ENCODE data around the gene CFAP46.
"Not testable (repeated sequence)": the region's sequence is repeated elsewhere in the genome, so short reads cannot be mapped to it uniquely, and the experiment has no call there.

CFAP46 gene

DNA sequence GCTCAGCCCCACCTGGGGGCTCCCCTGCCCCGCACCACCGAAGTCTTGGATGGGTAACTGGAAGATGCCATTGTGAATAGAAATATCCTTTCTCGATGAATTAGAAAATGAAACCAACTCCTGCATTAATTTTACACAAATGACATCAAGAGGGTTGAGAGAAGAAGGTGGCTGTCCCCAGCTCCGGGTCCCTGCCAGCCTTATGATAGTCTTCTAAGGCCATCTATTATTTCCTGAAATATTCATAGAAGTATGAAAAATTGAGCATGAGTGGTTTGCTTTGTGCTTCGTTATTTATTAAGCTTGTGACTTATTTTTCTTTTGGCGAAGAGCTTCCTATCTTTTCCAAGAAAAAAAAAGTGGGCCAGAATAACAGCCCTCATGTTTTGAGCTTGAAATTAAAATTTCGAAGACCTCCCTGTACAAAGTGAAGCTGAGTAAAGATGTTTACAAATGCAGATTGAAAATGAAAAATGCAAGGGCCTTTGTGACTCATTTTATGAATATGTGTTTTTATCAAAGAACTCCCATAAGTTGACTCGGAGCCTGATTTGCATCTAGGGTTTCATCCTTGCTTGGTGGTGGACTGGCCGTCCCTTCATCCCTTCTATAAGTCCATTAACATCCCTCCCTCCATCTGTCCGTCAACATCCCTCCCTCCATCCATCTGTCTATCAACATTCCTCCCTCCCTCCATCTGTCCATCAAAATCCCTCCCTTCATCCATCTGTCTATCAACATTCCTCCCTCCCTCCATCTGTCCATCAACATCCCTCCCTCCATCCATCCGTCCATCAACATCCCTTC lies 20.5 kb upstream of the CFAP46 start:
- no peak for DNase-seq

DNA sequence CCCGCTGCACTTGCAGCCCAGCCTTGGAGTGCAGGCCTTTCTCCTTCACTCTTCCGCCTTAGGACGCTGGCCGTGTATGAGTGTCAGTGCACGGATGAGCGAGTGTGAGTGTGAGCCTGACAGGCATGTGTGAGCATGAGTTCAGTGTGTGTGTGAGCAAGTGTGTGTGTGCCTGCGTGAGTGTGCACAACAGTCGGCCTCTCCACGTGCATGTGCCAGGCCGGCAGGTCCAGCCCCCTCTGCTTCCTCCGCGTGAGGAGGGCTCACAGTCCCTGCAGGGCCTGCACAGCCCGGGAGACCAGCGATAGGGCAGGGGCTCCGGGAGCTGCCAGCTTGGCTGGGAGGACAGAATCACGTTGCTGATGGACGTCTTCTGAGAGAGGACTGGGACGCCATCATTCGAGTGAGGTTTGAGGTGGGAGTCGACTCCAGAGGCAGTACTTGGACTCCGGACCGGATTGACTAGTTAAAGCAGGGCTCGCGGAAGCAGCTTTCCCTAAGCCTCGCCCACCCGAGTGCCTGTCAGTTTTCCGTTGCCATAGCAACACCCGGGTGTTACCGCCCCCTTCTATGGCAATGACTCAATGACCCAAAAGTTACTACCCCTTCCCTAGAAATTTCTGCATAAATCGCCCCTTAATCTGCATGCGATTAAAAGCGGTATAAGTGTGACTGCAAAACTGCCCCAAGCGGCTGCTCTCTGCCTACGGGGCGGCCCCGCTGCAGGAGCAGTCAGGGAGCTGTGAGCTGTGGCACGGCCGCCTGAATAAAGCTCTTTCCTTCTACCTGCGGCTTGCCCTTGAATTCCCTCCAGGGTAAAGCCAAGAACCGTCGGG lies 19.6 kb upstream of the CFAP46 start:
- DNase-seq: no peak

DNA sequence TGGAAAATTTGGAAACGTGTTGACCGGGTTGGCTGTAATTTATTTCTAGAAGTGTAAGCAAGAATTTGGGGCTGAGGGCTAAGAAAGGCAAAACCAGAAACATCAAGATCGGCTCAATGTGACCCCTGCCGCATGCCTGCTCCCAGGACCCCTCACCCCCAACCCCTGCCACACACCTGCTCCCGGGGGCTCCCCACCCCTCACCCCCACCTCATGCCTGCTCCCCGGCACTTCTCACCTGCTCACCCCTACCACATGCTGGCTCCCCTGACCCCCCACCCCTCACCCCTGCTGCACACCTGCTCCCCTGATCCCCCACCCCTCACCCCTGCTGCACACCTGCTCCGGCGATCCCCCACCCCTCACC lies 19.0 kb upstream of the CFAP46 start:
- DNase-seq: no peak

DNA sequence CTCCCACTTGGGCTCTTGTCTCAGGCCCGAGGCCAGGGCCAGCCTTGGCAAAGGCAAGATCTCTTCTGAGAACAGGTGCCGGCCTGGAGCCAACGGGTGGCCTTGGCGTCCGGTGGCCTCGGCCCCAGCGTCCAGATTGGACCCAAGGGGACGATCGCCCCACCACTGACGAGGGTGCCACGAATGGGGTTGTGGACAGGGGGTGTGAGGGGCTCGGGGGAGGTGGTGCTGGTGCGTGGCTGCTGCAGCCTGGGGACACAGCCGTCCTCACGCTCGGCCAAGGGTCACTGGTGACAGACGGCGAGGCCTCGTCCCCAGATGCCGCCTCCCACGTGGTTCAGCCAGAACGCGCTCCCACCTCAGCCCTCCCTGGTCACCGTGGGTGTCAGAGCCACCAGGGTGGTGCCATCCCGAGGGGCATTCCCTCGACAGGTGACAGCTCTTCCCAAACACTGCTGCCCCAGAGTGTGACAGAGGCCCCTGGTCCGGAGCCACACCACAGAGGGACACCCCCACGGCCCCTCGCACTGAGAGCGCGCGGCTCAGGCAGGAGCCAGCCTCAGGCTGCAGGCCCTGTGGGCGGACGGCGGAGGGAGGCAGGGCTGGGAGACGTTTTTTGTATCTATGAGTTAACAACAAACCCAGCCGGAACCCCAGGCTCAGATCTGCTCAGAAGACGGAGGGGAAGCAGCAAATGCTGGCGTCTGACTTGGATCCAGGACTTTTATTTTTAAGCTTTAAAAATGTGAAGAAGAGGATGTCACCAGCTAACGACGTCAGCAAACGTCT lies 18.5 kb upstream of the CFAP46 start:
- no peak for DNase-seq

DNA sequence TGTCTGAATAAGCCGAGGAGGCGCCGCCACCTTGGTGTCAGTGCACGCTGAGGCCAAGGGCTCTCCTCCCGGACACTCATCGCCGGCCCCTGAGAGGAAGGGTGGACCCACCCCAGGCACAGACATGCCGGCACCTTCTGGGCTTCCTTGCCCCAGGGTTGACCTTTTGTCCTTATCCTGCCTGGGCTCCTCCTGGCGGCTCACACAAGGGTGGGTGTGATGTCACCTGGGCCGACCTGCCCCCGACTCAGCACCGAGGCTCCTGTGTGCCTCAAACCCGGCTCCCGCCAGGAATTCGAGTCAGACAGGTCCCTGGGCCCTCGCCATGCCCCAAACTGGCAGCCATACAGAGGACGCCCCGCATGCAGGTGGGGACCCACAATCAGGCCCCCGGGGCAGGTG lies 17.7 kb upstream of the CFAP46 start:
- DNase-seq: no peak

DNA sequence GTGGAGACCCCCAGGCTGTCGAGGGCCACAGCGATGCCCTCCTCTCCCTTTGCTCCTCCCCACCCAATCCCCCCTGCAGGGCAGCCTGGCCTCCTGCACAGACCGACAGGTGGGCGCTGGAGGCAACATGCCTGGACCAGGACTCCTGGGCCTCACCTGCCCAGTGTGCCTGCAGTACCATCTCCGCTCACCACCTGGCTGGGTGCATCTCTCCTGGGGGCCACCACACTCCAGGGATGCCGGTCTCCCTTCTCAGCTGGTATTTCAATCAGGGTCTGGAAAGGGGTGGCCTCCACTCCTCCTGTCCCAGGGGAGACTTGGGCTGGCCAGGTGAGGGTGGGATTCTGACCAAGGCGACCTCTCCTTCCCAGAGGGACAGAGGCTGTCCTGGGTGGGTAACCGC lies 17.2 kb upstream of the CFAP46 start:
- no peak for DNase-seq

DNA sequence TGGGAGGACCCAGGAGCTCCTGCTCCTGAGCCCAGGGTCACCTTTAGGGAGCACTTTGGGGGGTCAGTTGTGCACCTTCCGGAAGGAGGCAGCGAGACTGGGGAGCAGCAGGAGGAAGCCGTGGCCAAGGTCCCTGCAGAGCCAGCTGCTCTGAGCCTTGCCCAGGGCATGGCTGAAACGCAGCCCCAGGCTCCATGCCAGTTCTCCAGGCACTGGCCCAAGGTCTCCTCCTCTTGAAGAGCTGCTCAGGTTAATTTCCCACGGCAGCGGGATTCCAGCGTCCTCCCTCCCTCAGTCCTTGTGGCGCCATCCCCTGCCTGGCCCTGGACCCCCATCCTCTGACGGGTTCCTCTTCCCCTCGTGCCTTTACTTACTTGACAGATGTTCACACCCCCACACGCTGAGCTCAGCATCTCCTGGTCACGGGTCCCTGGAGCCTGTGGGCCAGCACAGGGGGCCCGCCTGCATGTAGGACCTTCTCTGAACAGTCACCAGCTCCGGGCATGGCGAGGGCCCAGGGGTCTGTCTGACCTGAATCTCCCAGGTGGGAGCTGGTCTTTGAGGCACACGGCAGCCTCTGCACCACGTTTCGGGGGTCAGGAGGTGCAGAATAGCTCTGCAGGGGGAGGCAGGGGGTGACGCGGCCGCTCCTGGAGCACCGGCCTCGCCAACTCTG lies 16.7 kb upstream of the CFAP46 start:
- DNase-seq: no peak

DNA sequence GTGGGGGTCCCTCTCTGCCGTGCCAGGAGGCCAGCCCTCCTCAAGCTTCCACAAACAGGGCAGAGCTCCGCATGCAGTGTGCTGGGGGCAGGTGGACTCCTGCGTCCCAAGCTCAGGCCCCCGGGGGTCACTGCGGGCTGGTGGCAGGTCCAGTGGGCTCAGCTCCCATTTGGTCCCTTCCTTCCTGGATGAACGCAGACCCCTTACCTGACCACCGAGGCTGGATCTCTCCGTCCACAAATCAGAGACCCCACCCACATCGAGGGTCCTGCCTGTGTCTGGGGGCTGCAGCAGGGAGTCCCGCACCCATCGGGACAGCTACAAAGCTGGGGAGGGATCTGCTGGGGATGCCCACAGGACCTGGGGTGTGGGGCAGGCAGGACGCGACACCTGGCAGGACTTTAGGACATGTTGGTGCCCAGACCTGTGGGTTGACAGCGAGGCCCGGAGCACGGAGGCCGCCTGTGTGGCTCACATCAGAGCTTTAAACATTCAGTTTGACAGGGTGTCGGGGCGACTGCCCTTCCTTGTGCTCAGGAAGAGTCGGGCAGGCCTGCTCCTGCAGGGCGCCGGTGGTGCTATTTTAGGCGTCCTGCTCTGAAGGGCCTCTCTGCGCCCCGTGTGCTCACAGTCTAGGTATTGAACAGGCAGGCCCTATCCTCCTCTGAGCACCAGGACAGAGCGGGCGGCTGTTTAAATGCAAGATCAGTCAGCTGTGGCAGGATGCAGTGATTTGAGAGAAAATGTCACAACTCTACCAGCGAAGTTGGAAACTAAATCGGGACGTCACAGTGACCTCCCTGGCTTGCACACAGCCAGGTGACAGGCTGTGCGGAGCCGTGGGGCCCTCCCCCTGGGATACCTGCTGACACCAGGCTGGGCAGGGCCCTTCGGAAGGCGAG lies 15.9 kb upstream of the CFAP46 start:
- no peak for DNase-seq

DNA sequence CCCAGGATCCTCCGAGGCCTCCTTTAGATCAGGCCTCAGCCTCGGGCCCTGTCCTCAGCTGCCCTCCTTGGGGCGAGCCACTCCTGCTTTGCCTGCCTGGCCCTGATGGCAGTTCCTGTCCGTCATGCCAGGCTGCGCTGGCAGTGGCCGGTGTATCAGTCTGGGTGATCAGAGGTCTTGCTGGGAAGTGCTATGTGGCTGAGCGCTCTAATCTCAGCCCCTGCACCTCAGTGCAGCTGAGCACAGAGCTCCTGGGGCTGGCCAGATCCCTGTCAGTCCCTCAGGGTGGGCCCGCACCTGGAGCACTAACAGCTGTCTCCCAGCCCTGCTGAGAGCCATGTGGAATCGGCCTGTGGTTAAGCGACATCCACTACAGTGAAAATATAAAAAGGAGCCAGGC lies 14.8 kb upstream of the CFAP46 start:
- no peak for DNase-seq

DNA sequence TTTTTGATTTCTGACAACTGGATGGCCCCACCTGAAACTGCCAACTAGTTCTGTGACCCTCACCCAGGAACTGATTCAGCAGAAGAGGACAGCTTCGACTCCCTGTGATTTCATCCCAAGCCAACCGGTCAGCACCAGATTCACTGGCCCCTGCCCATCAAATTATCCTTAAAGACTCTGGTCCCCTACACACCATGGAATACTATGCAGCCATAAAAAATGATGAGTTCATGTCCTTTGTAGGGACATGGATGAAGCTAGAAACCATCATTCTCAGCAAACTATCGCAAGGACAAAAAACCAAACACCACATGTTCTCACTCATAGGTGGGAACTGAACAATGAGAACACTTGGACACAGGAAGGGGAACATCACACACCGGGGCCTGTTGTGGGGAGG lies 13.9 kb upstream of the CFAP46 start:
- not testable (repeated sequence) for DNase-seq

DNA sequence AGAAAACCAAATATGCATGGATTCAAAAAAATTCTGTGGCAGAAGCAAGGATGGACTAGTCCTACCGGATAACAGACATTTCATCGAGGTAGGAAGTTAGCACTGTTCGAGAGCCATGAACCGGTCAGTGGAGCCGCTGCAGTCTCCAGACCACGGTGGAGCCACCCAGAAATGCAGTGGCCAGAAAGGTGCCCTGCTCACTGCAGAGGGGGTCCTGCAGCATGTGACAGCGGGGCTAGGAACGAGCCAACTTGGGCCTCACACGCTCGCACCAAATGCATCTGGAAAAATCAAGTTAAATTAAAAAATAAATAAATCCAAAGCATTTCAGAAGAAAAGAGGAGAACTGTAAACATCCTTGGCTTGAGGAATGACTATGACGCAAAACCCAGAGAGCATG lies 13.1 kb upstream of the CFAP46 start:
- DNase-seq: no peak

DNA sequence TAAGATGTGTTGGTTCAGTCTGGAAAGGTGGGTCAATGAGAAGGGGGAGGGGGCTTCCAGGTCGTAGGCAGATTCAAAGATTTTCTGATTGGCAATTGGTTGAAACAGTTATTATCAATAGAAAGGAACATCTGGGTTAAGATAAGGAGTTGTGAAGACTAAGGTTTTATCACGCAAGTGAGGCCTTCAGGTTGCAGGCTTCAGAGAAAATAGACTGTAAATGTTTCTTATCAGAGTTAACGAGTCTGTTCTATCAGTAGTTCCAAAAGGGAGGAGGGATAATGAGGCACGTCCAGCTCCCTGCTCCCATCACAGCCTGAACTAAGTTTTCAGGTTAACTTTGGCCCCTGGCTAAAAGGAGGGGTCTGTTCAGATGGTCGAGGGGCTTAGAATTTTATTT lies 11.1 kb upstream of the CFAP46 start:
- DNase-seq: no peak

DNA sequence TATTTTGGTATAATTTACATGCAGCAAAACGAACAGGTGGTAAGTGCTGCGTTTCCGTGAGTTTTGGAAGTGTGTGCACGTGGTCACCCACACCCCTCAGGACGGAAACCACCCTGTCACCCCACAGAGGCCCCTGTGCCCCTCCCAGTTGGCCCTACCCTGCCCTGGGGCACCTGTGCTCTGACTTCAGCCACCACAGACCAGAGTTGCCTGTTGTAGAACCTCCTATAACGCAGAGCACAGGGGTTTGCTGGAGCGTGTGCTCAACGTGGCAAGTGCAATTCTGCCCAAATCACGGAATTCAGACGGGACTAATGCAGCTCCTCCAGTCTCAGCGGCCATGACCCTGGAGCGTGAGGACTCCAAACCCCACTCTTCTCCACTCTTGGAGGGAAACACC lies 9.6 kb upstream of the CFAP46 start:
- no peak for DNase-seq

DNA sequence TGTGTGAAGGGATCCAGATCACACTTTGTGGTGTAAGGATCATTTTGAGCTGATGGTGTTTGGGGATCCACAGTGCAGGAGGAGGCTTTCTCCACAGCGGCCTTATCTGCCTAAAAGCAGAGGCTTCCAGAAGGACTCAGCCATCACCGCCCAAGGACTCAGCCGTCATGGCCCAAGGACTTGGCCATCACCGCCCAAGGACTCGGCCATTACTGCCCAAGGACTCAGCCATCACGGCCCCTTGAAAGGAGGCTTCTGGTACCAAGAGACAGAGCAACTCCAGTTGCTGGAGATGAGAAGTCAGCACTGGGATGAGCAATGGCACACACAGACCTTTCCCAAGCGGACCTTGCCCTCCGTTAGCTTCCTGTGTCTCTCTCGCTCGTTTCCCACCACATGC lies 6.0 kb upstream of the CFAP46 start:
- no peak for DNase-seq

DNA sequence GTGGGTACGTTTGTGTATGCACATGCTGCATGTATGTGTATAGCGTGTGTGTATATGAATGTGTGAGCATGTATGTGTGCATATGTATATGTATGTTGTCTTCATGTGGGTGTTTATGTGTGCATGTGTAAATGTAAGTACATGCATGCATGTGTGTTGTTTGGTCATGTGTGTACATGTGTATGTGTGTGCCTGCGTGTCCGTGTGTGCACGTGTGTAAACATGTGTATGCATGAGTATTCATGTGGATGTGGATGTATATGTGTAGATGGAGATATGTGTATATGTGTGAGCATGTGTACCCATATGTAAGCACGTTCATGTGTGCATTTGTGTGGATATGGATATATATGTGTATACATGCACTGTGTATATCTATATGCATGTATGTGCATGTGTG lies 5.5 kb upstream of the CFAP46 start:
- no peak for DNase-seq

DNA sequence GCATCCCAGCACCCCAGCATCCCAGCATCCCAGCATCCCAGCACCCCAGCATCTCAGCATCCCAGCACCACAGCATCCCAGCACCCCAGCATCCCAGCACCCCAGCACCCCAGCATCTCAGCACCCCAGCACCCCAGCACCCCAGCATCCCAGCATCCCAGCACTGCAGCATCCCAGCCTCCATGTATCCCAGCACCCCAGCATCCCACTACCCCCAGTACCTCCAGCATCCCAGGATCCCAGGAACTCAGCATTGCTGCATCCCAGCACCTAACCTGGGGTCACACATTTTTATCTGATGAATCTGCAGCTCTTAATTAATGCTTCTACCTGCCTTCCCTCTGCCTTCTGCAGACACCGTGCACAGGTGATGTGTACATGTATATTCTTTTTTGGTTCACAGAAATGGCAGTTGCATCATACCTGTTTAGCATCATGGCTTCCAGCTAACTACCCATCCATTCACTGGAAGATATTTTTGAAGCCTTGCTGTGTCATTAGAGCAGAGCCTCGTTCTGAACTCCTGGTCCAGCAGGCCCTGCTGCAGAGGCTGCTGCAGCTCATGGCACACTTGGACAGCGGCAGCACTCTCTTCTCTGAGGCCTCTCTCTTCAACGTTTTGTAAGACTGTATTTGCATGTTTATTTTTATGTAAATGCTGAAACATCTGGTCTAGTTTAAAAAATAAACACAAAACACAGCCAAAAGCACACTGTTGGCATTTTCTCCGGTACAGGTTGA lies 4.6 kb upstream of the CFAP46 start:
- no peak for DNase-seq

DNA sequence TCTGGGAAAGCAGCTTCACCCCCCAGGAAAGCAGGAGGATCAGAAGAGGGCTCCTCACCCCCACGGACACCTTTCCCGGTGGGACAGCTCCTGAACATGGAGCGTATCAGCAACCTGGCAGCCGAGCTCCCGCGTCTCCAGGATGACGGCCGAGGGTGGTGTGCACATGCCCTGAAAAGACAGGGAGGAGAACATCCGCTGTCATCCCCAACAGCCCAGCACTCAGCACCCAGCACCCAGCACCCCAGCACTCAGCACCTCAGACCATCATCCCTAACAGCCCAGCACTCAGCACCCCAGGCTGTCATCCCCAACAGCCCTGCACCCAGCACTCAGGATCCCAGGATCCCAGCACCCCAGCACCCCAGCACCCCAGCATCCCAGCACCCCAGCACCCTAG lies 3.9 kb upstream of the CFAP46 start:
- DNase-seq: no peak

DNA sequence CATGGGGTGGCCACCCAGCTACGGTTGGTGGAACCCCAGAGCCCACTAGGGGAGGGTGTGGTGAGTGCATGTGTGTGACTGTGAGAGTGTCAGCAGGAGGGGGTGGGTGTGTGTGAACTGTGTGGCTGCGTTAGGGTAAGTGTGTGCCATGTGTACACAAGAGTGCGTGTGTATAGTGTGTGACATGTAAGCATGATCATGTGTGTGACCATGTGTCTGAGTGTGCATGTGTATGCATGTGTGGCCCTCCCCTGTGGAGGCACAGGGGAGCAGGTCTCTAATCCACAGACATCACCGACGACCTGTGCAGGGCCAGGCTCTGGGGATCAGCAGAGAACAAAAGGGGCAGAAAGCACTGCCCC lies 3.5 kb upstream of the CFAP46 start:
- no peak for DNase-seq

DNA sequence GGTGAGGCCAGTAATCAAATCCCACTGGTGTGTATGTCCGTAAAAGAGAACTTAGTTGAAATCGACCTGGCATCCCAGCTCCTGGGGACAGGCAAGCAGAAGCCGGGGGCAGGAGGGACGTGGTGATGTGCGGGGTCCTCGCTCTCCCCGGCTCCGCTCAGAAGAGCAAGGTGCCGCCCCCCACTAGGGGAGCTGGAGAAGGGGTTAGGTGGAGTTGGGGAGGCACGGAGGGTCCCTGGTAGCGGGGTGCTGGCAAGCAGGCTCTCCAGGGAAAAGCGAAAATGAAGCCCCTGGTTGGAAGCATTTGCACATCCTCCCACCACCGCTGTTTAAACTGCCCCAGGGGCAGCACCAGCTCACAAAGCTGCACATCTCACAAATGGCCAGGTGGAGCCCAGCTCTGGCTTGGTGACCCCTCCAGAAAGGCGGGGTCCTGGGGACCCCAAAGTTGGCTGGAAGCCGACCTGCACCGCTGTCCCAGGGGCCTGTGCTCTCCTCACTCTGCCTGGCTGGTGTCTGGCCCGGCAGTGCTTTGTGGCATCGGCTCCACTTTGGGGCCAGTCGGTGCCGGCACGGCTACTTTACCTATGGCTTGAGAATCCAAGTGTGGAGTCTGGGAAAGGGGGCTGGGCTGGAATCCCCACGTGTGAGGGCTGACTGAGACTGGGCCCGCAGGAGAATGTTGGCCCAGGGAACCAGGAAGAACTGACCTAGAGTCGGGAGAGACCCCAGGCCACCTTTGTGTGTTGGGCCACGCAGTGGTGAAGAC lies 2.9 kb upstream of the CFAP46 start:
- DNase-seq: no peak

DNA sequence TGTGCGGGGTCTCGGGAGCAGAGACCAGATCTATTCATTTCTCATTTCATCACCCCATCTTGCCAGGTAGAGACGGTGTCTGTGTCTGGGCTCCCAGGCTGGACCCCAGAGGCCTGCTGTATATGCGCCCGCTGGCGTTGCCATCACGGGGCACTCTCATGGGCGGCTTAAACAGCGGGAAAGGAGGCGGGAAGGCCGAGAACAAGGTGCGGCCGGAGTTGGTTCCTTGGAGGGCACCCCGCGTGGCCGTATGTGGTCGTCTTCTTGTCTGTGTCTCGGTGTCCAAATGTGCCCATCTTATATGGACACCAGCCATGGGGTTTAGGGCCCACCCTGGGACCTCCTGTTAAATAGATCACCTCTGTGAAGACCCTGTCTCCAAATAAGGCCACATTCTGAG lies 2.1 kb upstream of the CFAP46 start:
- DNase-seq: no peak

Data from NCI-H774 (cell line).